GM21381 (cell line): ENCODE results near the gene ETV4.

Source experiments
- ATAC-seq: cut with Tn5 transposase; IDR thresholded peaks from one replicate; pipeline ENCODE4 v1.9.1; 2021; ENCODE audit warnings: mild to moderate bottlenecking, moderate library complexity; ENCODE audit not compliant: unreplicated experiment

The ETV4 gene

GRCh38 chr17:43573579-43574321 lies 27.6 kb upstream of the ETV4 start:
- no peak for ATAC-seq

- ATAC-seq, result no peak
These were observed 26.3 kb upstream of the ETV4 start for GRCh38 chr17:43572368-43572980.

GRCh38 chr17:43570518-43570928 lies 24.4 kb upstream of the ETV4 start:
- no peak for ATAC-seq

GRCh38 chr17:43568506-43569082 lies 22.5 kb upstream of the ETV4 start:
- ATAC-seq, result no peak

- no peak for ATAC-seq
These were observed 17.8 kb upstream of the ETV4 start for GRCh38 chr17:43563600-43564594.

GRCh38 chr17:43562679-43563599 lies 16.8 kb upstream of the ETV4 start:
- no peak for ATAC-seq

- ATAC-seq, result no peak
These were observed 14.6 kb upstream of the ETV4 start for GRCh38 chr17:43560461-43561427.

GRCh38 chr17:43559161-43559816 lies 13.1 kb upstream of the ETV4 start:
- no peak for ATAC-seq

GRCh38 chr17:43558805-43559160 lies 12.6 kb upstream of the ETV4 start:
- no peak for ATAC-seq

- no peak for ATAC-seq
These were observed 10.2 kb upstream of the ETV4 start for GRCh38 chr17:43556292-43556691.

GRCh38 chr17:43554857-43555256 lies 8.7 kb upstream of the ETV4 start:
- ATAC-seq, result no peak

GRCh38 chr17:43553573-43553972 lies 7.4 kb upstream of the ETV4 start:
- ATAC-seq, result no peak

GRCh38 chr17:43552229-43552837 lies 6.2 kb upstream of the ETV4 start:
- ATAC-seq, result no peak

- no peak for ATAC-seq
These were observed 4.6 kb upstream of the ETV4 start for GRCh38 chr17:43550754-43551153.

- ATAC-seq, result no peak
These were observed 3.4 kb upstream of the ETV4 start for GRCh38 chr17:43549496-43549895.

GRCh38 chr17:43548689-43549379 lies 2.7 kb upstream of the ETV4 start:
- no peak for ATAC-seq

GRCh38 chr17:43547659-43548256 lies 1.6 kb upstream of the ETV4 start:
- ATAC-seq, result no peak
